Erythroblast (primary cell): ENCODE results near the gene CENPX.

Experiments
- DNase-seq, 2 experiments: peaks; one replicate each; lab custom pipeline; 2025; lab: John Stamatoyannopoulos, UW
- GATA1 ChIP-seq: IDR thresholded peaks from 2 replicates; pipeline ENCODE4 v1.6.1; 2011; ENCODE audit warnings: low read depth, mild to moderate bottlenecking, control low read depth, low read length, moderate library complexity
- POLR2A ChIP-seq: IDR thresholded peaks from 2 replicates; pipeline ENCODE4 v1.6.1; 2011; ENCODE audit warnings: mild to moderate bottlenecking, low read length

Gene CENPX

DNA sequence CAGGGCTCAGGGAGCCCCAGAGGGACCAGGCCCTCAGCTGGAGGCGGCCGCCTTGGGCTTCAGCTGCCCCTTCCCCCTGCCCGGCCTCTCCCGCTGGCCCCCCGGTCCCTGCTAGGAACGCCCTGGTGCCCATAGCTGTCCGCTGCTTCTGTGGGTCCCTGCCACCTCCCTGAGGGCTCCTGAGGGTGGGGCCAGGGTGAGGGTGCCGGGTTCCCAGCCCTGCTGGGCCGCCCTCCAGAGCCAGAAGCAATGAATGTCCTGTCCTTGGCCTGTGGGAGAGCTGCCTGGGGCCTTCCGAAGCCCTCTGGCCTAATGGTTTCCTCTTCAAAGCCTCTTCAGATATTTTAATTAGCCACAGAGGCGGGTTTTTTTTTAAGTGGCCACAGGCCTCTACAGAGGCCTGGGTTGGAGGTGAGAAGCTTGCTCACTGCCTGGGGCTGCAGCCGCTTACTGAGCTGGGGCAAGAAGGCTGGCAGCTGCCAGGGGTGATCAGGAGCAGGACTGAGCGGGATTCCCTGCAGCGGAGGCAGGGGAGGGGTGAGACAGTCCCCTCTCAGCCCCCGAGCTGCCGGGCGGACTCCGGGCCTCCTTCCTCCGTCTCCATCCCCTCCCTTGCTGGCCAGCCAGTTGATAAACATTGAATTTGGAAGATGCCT lies 9.9 kb downstream of the CENPX start:
- TF ChIP-seq GATA1 (no peak), POLR2A (no peak)
- DNase-seq, result no peak

DNA sequence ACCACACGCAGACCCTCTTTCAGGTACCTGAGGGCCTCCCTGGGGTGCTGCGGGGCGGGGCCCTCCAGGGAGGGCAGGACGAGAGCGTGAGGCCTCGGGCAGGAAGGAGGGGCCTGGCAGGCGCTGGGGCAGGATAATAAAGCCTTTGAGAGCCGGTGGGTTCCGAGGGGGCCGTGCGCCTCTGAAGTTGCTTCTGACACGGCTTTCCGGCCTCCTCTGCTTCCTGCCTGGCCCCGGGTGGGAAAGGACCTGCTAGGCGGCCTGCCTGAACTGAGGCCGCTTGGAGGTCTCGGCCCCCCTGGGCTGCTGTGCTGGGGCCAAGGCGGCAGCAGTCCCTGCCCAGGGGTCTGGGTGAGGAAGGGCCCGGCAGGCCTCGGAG lies 10.4 kb downstream of the CENPX start:
- no peak for DNase-seq
- TF ChIP-seq POLR2A, result no peak
- no peak for TF ChIP-seq GATA1

DNA sequence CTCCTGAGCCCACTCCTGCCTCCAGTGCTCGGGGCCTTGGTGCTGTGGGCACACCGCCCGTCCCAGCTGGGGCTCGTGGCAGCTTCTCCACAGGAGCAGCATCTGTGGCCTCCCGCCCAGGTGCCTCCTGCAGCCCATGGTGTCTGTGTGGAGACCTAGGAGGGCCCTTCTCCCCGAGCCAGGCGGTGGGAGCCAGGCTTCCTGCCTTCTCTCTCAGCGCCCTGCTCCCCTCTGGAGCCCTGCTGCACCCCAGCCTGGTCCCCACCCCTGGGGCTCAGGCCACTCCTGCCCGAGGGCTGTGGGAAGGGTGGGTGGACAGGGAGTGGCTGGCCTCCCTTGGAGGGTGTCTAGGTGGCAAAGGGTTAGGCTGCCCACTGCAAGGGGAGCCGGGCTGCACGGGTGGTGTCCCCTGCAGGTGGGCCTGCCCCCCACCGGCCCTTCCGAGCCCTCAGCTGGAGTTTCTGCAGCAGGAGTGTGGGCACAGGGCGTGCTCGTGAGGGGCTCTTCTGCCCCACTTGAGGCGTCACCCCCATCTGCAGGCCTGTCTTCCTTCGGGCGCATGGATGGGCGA lies 11.0 kb downstream of the CENPX start:
- no peak for DNase-seq
- TF ChIP-seq POLR2A (no peak), GATA1 (no peak)

DNA sequence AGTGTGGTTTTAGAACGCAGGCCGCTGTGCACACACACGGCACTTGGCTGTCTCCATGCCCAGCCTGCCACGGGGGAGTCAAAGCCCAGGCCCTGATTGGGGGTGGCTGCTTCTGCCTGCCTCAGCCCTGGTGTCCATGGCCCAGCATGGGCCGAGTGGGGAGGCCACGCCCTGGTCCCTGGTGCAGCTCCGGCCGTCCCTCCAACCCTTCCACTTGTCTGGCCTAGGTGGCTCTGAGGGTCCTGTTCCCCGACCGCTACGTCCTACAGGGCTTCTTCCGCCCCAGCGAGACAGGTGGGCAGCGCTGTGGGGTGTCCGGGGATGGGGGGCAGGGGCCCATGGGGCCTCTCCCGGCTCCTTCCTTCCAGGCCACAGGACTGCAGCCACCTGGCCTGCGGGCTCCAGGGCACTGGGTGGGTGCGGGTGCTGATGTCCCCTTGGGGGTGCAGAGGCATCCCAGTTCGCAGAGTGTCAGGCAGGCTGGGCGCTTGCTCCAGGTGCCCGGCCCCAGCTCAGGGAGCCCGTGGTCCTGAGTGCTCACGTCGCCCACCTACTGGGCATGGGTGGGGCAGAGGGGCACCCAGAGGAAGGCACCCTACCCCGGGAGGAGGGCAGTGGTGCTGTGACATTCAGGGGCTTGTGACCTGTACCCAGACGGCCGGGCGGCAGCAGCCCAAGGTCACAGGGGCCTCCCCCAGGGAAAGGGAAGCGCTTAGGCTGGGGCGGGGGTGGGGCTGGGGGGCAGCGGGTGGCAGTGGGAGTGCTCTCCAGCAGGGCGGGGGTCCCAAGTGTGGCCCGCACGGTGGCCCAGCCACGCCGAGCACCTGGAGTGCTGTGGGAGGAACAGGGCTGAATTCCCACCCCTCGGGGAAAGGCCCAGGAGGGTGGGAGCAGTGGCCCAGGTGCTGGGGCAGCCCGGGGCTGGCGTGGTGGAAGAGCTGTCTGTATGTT lies 11.8 kb downstream of the CENPX start:
- no peak for DNase-seq
- TF ChIP-seq POLR2A (no peak), GATA1 (no peak)

DNA sequence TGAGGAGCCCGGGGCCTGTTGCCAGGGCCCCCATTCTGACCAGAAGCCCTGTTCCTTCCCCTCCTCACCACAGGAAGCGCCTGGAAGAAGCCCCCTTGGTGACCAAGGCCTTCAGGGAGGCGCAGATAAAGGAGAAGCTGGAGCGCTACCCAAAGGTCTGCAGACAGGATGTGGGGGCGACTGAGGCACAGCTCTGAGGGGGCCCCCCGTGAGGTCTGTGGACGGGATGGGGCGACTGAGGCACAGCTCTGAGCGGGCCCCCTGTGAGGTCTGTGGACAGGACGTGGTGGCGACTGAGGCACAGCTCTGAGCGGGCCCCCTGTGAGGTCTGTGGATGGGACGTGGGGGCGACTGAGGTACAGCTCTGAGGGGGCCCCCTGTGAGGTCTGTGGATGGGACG lies 13.3 kb downstream of the CENPX start:
- TF ChIP-seq GATA1, result no peak
- TF ChIP-seq POLR2A, result no peak

DNA sequence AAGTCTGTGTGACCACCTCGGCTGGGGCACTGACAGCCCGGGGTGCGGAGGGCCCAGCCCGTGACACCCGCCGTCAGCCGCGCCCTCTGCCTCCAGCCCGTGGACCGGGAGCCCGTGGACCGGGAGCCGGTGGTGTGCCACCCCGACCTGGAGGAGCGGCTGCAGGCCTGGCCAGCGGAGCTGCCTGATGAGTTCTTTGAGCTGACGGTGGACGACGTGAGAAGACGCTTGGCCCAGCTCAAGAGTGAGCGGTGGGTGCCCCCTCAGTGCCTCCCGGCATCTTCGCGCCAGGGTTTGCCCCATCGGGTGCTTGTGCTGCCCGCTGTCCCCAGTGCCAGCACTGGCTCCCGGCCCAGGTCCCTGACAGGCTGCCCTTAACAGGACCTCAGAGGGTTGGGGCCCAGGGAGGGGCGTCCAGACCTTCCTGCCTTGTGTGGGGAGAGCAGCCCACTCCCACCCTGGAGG lies 13.7 kb downstream of the CENPX start:
- DNase-seq, result no peak
- no peak for TF ChIP-seq GATA1
- TF ChIP-seq POLR2A, result no peak

More for the DNA sequence above, 13.3 kb downstream of the CENPX start:
- no peak for DNase-seq

DNA sequence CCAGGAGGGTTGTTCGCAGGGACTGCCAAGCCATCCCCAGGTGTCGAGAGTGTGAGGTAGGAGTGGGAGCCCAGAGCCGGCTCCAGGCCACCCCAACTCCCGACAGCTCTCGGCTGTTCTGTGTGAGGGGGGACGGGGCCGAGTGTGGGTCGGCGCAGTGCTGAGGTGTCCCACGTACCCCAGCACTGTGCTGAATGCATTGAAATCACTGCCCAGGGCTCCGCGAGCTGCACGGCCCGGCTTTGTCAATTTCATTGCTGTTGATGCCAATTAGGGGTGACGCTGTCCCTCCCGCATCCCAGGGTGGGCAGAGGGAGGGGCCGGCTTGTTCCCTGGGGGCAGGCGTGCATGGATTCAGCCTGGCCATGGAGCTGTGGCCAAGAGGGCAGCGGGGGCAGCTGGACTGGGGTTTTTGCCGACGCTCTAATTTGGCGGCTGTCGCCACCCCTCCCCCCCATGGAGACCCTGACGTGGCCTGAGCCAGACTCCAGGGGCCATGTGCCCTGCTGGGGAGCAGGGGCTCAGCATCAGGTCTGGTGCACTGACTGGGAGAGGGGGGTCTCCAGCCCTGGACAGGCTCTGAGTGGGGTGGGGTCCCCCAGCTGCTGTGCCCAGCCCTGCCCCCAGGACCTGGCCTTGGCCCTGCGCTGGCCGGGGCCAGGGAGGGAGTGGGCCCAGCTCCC lies 14.3 kb downstream of the CENPX start:
- TF ChIP-seq GATA1, result no peak
- no peak for TF ChIP-seq POLR2A
- DNase-seq, result no peak

DNA sequence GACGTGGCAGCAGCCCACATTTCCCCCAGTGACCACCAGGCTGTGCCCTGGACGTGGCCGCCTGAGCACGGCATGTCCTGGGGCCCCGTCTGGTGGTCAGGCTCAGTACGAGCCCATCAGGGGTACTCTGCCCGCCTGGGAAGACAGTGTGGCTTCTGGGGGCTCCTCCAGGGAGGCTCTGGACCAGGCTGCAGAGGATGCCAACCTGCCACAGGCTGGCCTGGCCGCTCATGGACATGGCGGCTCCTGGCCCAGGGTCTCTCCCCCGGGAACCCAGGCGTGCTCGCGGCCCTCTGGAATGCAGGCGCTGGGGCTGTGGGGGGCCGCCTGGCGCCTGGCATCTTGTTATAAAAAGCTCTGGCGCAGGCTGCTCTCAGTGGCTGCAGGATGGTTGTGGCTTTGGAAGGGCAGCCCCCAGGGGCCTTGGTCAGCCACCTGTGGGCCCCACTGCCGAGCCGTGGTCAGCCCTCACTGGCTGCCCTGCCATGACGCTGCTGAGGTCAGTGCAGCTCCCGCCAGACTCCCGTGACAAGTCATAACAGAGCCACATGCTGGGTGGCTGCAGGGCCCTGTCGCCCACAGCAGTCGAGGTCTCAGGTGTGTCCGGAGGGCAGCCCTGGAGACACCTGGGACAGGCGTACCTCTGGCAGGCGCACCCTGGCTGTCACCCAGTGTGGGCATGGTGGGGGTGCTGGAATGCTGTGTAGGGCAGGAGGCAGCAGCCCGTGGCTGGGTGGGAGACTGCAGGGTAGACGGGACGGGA lies 15.0 kb downstream of the CENPX start:
- no peak for TF ChIP-seq POLR2A
- no peak for TF ChIP-seq GATA1
- no peak for DNase-seq

DNA sequence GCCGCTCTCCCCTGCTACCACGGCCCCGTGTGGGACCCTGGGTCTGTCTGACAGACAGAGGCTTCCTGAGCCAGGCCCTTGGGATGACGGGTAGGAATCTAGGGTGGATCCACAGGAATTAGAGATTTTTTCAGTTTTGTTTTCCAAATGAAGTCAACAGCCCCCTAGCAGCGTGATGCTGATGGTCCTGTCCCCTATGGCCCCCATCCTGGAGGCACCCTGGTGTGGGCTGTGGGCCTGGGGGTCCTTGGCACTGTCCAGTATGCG lies 15.5 kb downstream of the CENPX start:
- no peak for DNase-seq
- TF ChIP-seq POLR2A (no peak), GATA1 (no peak)

DNA sequence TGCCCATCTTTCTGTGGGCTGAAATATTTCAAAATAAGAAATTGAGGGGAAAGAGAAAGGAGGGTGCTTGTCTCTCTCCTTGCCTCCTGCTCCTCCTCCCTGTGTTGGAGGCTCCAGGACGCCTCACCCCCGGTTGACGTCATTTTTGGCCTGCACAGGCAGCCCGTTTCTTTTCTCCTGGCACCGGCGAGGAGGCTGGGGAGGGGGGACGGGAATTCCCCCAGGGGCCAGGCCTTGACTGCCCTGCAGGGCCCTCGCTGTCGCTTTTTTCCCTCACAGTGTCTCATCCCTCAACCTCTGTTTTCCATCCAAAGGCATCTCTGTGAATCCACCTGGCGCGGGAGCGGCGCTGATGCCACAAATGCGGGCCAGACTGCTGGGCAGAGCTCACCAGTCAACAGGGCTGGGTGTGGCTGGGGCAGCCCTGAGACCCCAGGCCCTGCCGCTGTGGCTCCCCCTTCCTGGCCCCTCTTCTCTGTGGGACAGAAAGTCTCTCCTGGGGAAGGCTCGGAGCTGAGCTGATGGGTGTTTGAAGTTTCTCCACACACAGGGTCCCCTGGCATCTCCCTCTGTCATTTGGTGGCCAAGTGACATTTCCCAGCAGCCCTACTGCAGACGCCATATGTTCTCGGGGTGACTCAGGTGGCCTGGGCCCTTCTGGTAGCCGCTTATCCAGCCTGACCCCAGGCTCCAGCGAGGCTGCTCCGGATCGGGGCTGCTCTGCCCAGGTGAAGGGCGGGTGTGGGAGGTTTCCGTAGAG lies 16.0 kb downstream of the CENPX start:
- no peak for DNase-seq
- TF ChIP-seq GATA1 (no peak), POLR2A (no peak)

DNA sequence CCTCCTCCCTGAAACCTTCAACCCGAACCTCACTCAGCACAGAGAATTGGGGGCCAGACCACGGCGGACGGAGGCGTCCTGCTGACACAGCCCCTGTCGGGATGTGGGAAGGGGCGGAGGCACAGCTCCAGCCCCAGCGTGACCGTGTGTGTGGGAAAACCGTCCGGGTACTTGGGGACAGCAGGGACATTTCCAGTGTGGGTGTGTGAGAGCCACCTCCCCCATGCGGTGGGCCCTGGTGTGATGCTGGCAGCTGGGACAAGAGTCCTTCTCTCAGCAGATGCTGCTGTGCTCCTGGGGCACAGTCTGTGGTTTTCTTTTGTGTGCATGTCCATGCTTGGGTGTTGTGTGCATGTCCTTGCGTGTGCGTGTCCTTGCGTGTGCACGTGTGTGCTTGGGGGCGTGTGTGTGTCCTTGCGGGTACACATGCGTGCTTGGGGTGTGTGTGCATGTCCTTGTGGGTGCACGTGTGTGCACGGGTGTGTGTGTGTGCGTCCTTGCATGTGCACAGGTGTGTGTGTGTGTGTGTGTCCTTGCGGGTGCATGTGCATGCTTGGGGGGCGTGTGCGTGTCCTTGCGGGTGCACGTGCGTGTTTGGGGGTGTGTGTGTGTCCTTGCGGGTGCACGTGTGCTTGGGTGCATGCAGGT lies 16.9 kb downstream of the CENPX start:
- TF ChIP-seq GATA1 (no peak), POLR2A (no peak)
- no peak for DNase-seq
